Measurements from ENCODE around the gene WNK1. TPM values are rescaled to one million over a fixed set of nuclear protein-coding genes. Genes with fewer than 3 reads are reported as not detected.
A peak's percentile ranks its signal among the peaks of the same experiment; 100 is the strongest.

The WNK1 gene
- polyA plus RNA-seq, 3 donors = 8.7 to 57.2 (median 20.9) TPM

DNA sequence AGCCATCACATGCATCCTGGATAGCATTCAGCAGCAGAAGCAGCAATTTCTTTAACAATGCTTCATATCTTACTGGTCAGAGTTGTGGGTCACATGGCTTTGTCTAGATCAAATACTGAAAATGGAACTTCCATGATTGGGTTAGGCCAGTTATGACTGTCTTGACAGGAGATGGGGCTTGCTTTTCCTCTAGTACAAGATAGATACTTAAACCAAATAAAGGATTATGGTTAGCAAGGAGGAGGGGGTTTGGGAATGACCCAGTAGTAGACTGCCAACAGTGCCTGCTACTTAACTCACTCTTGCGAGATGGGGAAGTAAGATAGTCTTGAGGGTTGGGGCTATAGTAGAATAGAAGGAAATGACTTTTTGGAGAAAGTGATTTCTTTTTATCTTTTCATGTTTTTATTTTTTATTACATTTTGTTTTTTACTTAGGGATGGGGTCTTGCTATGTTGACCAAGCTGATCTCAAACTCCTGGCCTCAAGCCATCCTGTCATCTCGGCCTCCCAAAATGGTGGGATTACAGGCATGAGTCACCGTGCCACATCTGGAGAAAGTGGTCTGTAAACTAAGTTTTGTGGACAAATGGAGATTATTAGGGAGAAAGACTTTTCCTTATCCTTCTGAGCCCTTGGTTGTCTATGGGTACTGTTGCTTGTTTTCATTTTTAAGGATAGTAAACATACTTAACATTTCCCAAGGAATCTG lies 37.6 kb downstream of the WNK1 start:
- no peak overlapping the region for H3K4me3 Mint-ChIP-seq
- intact Hi-C loops (cut with micrococcal nuclease) = no loop called here
- peak in 2 of 3 donors; percentile 23 to 30 for DNase-seq
- Histone ChIP-seq H3K36me3 (replicated peaks in 1 of 2; ENCODE audit: control insufficient read depth in 1 of 2, insufficient read depth in 2 of 2, low read length in 2 of 2) (no peaks in the 10 kb centered on the region), H3K4me3 (replicated peaks in 1 of 3; ENCODE audit: low read depth in 2 of 3, low read length in 3 of 3) (no peak overlapping the region), H3K9ac (ENCODE audit: insufficient read depth, low read length, poor library complexity, severe bottlenecking) (no peak overlapping the region), H3K27ac (ENCODE audit: low read depth in 1 of 2, low read length in 2 of 2) (peak overlapping the region in 1 of 2 donors; percentile 36), H3K9me3 (replicated peaks in 1 of 2; ENCODE audit: control insufficient read depth in 1 of 2, insufficient read depth in 1 of 2, low read length in 2 of 2) (no peaks in the 10 kb centered on the region), H4K20me1 (ENCODE audit: insufficient read depth, low read length) (peaks cover 100% of the 10 kb centered on the region), H2AFZ (ENCODE audit: insufficient read depth, low read depth, low read length, poor library complexity, severe bottlenecking) (no peak overlapping the region), H3K79me2 (ENCODE audit: insufficient read depth, low read length) (peaks cover 100% of the 10 kb centered on the region), H3K4me2 (replicated peaks; ENCODE audit: extremely low read depth, low read length, poor library complexity, severe bottlenecking) (no peak overlapping the region), H3K27me3 (ENCODE audit: control insufficient read depth in 2 of 2, insufficient read depth in 2 of 2, low read length in 2 of 2) (no peaks in the 10 kb centered on the region), H3K4me1 (ENCODE audit: control insufficient read depth in 1 of 2, insufficient read depth in 2 of 2, low read length in 2 of 2) (peaks cover 13 to 39% of the 10 kb centered on the region in 2 donors)
- peaks cover 4 to 7% of the 10 kb centered on the region in 2 donors for H3K36me3 Mint-ChIP-seq
- peaks cover 0 to 2% (median 0%) of the 10 kb centered on the region in 7 donors for H3K9me3 Mint-ChIP-seq
- 0% methylated on average over 1 of the region's 3 CpGs for WGBS (ENCODE audit: insufficient coverage)
- peak overlapping the region in 5 of 7 donors; percentile 22 to 78 (median 57) for H3K27ac Mint-ChIP-seq
- peaks cover 48% of the 10 kb centered on the region for H3K4me1 Mint-ChIP-seq
- TF ChIP-seq, protein P1, sequence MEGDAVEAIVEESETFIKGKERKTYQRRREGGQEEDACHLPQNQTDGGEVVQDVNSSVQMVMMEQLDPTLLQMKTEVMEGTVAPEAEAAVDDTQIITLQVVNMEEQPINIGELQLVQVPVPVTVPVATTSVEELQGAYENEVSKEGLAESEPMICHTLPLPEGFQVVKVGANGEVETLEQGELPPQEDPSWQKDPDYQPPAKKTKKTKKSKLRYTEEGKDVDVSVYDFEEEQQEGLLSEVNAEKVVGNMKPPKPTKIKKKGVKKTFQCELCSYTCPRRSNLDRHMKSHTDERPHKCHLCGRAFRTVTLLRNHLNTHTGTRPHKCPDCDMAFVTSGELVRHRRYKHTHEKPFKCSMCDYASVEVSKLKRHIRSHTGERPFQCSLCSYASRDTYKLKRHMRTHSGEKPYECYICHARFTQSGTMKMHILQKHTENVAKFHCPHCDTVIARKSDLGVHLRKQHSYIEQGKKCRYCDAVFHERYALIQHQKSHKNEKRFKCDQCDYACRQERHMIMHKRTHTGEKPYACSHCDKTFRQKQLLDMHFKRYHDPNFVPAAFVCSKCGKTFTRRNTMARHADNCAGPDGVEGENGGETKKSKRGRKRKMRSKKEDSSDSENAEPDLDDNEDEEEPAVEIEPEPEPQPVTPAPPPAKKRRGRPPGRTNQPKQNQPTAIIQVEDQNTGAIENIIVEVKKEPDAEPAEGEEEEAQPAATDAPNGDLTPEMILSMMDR (IDR thresholded peaks at IDR 0.05) = no peak
- H3K27me3 Mint-ChIP-seq (ENCODE audit: low read depth in 3 of 3) = no peaks in the 10 kb centered on the region

DNA sequence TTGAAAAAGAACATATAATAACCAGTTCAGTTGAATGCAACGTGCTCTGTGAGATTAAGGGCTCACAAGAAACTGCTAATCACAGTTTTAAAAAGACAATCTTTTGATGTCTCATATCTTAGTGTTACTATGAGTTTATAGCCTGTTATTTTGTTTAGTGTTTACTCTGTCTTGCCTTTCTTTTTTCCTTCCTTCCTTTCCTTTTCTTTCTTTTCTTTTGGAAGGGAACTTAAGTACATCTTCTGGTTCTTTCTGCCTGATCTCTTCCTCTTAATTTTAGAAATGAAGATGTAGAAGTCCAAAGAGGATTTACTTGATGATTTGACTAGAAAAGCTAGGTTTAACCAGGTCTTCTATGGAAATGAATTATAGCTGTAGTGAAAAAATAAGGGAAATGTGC lies 38.2 kb downstream of the WNK1 start:
- no peaks in the 10 kb centered on the region for H3K9me3 Mint-ChIP-seq
- TF ChIP-seq, protein P1 (IDR thresholded peaks at IDR 0.05) = no peak
- peaks cover 53% of the 10 kb centered on the region for H3K4me1 Mint-ChIP-seq
- Histone ChIP-seq H3K9me3 (replicated peaks in 1 of 2; ENCODE audit: control insufficient read depth in 1 of 2, insufficient read depth in 1 of 2, low read length in 2 of 2) (no peaks in the 10 kb centered on the region), H3K79me2 (ENCODE audit: insufficient read depth, low read length) (peaks cover 100% of the 10 kb centered on the region), H3K36me3 (replicated peaks in 1 of 2; ENCODE audit: control insufficient read depth in 1 of 2, insufficient read depth in 2 of 2, low read length in 2 of 2) (no peaks in the 10 kb centered on the region), H2AFZ (ENCODE audit: insufficient read depth, low read depth, low read length, poor library complexity, severe bottlenecking) (no peak overlapping the region), H3K4me1 (ENCODE audit: control insufficient read depth in 1 of 2, insufficient read depth in 2 of 2, low read length in 2 of 2) (peaks cover 14 to 45% of the 10 kb centered on the region in 2 donors), H3K27ac (ENCODE audit: low read depth in 1 of 2, low read length in 2 of 2) (peak overlapping the region in 1 of 2 donors; percentile 36), H3K4me3 (replicated peaks in 1 of 3; ENCODE audit: low read depth in 2 of 3, low read length in 3 of 3) (no peak overlapping the region), H3K27me3 (ENCODE audit: control insufficient read depth in 2 of 2, insufficient read depth in 2 of 2, low read length in 2 of 2) (no peaks in the 10 kb centered on the region), H4K20me1 (ENCODE audit: insufficient read depth, low read length) (peaks cover 100% of the 10 kb centered on the region), H3K4me2 (replicated peaks; ENCODE audit: extremely low read depth, low read length, poor library complexity, severe bottlenecking) (no peak overlapping the region), H3K9ac (ENCODE audit: insufficient read depth, low read length, poor library complexity, severe bottlenecking) (no peak overlapping the region)
- DNase-seq = no peak
- intact Hi-C loops (cut with micrococcal nuclease) = no loop called here
- WGBS (ENCODE audit: insufficient coverage) = no CpG with 5 or more reads among the region's 1 CpG
- H3K27me3 Mint-ChIP-seq (ENCODE audit: low read depth in 3 of 3) = peaks cover 0 to 1% (median 0%) of the 10 kb centered on the region in 3 donors
- peaks cover 5 to 7% of the 10 kb centered on the region in 2 donors for H3K36me3 Mint-ChIP-seq
- no peak overlapping the region for H3K4me3 Mint-ChIP-seq
- H3K27ac Mint-ChIP-seq = peak overlapping the region in 1 of 7 donors; percentile 78
